Body of pancreas (tissue), 4 donors: ENCODE results near the gene VLDLR. TPM values are rescaled to one million over a fixed set of nuclear protein-coding genes. Genes with fewer than 3 reads are reported as not detected.

Experiments
- ATAC-seq: fragments of 150-250 bp; one replicate; pipeline ENCODE4 v1.9.1; 2016
- DNase-seq, 4 donors: peaks; one replicate each; pipeline ENCODE4 v3.0.0-alpha.2; 2019
- H3K27ac ChIP-seq, 4 donors: fragments of 200-600 bp; sonication (generic); 1 replicate in 3 of 4; 2 replicates in 1 of 4; pipeline versions ENCODE4 v1.5.1 to v1.6.1; 2016 to 2019; ENCODE audit warnings: mild to moderate bottlenecking in 1 of 4, mixed read lengths in 1 of 4, moderate library complexity in 1 of 4
- H3K27me3 ChIP-seq, 2 donors: fragments of 200-600 bp; sonication (generic); one replicate each; pipeline ENCODE4 v1.6.0; 2016; ENCODE audit warnings: mild to moderate bottlenecking in 1 of 2
- H3K36me3 ChIP-seq, 2 donors: fragments of 200-600 bp; sonication (generic); replicated peaks in 1 of 2; 2 replicates each; pipeline ENCODE4 v1.5.1; 2016; ENCODE audit warnings: low read depth in 2 of 2; ENCODE audit not compliant: insufficient read depth in 1 of 2
- H3K4me1 ChIP-seq: fragments of 200-600 bp; sonication (generic); one replicate; pipeline ENCODE4 v1.6.0; 2016
- H3K4me3 ChIP-seq, 2 donors: fragments of 200-600 bp; sonication (generic); 1 replicate in 1 of 2; 2 replicates in 1 of 2; pipeline ENCODE4 v1.5.1; 2016 to 2019
- H3K9me3 ChIP-seq, 3 donors: fragments of 200-600 bp; sonication (generic); 1 replicate in 2 of 3; 2 replicates in 1 of 3; pipeline ENCODE4 v1.5.1; 2016
- POLR2A ChIP-seq, 3 donors: fragments of 450-650 bp; IDR thresholded peaks; one replicate each; pipeline ENCODE4 v1.6.1; 2016; ENCODE audit warnings: antibody characterized with exemption in 3 of 3, mild to moderate bottlenecking in 2 of 3
- WGBS, 2 donors: methylation state at CpG; one replicate each; pipeline ENCODE4 v1.1.5; 2017; 5-methylcytosine and 5-hydroxymethylcytosine counted together
- intact Hi-C: fragments of 100-400 bp; cut with DNase I; formaldehyde crosslinking; loops from one replicate; pipeline ENCODE4 v1.15.1; 2023
- total RNA-seq, 2 donors: library from RNA; depleted of rRNA; stranded (reverse); fragments of >200 nt; gene quantifications; one replicate each; pipeline ENCODE4 v1.1.0, GENCODE V29; 2016
- TF ChIP-seq, protein P1 (sequence below), 7 experiments: fragments of 450-650 bp in 4 of 7; fragments of 200-600 bp in 3 of 7; sonication (generic) in 3 of 7; IDR thresholded peaks; one replicate each; pipeline ENCODE4 v1.5.1; 2016 to 2019; ENCODE audit warnings: antibody characterized with exemption in 7 of 7

The VLDLR gene
- 10 to 100 TPM; 14.8 to 18.1 TPM for total RNA-seq

DNA sequence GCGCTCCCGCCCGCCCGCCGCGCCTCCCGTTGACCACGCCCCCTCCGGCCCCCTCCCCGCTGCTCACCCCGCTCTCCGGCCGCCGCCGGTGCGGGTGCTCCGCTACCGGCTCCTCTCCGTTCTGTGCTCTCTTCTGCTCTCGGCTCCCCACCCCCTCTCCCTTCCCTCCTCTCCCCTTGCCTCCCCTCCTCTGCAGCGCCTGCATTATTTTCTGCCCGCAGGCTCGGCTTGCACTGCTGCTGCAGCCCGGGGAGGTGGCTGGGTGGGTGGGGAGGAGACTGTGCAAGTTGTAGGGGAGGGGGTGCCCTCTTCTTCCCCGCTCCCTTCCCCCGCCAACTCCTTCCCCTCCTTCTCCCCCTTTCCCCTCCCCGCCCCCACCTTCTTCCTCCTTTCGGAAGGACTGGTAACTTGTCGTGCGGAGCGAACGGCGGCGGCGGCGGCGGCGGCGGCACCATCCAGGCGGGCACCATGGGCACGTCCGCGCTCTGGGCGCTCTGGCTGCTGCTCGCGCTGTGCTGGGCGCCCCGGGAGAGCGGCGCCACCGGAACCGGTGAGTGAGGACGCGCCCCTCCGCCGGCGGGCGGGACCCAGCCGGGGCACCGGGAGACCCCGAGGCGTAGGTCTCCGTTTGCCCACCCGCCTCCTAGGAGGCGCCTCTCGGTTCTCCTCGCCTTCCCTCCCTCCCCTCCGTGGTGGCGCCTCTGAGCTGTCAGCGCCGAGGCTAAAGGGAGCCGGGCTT, at the start of gene VLDLR:
TSS of gene VLDLR (plus strand) at position 66 of the 739 bp plus-strand sequence. CDS start at position 469, 403 bp downstream.
- Histone ChIP-seq H3K27me3 (no peaks in the 10 kb centered on the region), H3K4me3 (peak within 1 kb of the TSS; percentile 88 to 92), H3K9me3 (no peaks in the 10 kb centered on the region), H3K27ac (peak within 1 kb of the TSS; percentile 86 to 95 (median 92)), H3K4me1 (peaks cover 38% of the 10 kb centered on the region), H3K36me3 (no peaks in the 10 kb centered on the region)
- TF ChIP-seq, protein P1, sequence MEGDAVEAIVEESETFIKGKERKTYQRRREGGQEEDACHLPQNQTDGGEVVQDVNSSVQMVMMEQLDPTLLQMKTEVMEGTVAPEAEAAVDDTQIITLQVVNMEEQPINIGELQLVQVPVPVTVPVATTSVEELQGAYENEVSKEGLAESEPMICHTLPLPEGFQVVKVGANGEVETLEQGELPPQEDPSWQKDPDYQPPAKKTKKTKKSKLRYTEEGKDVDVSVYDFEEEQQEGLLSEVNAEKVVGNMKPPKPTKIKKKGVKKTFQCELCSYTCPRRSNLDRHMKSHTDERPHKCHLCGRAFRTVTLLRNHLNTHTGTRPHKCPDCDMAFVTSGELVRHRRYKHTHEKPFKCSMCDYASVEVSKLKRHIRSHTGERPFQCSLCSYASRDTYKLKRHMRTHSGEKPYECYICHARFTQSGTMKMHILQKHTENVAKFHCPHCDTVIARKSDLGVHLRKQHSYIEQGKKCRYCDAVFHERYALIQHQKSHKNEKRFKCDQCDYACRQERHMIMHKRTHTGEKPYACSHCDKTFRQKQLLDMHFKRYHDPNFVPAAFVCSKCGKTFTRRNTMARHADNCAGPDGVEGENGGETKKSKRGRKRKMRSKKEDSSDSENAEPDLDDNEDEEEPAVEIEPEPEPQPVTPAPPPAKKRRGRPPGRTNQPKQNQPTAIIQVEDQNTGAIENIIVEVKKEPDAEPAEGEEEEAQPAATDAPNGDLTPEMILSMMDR (IDR thresholded peaks at IDR 0.05), result no peak
- peak in 2 of 3 donors; percentile 5 to 57 for TF ChIP-seq POLR2A (IDR thresholded peaks at IDR 0.05)
- DNase-seq, result peak; percentile 66 to 79 (median 74)
- ATAC-seq, result peak; percentile 60
- WGBS, 2 donors, result 0 to 1% methylated on average over 35 to 47 of the region's 72 CpGs
- intact Hi-C loops, result no loop called here

DNA sequence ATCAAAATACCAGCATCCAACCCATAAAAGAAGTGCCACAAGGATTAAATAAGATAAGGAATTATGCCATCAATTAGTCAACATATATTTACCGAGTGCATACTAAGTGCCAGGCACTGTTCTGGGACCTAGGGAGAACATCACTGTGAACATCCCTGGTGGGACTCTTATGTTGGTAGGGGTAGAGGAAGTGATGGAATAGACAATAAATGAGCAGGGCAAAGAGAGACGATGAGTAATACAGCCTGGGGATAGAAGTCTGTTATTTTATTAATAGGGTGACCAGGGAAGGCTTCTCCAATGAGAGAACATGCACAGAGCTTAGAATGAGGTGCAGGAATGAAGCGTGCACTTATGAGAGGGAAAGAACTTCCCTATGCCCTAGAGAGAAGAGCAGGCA, 47.4 kb upstream of the VLDLR start:
- peaks cover 14% of the 10 kb centered on the region for H3K4me1 ChIP-seq
- H3K27ac ChIP-seq, result no peak overlapping the region
- no peaks in the 10 kb centered on the region for H3K36me3 ChIP-seq
- DNase-seq (no peak), ATAC-seq (no peak)
- intact Hi-C loops, result no loop called here
- H3K4me3 ChIP-seq, result no peak overlapping the region
- H3K27me3 ChIP-seq, result no peaks in the 10 kb centered on the region
- no peak for TF ChIP-seq POLR2A (IDR thresholded peaks at IDR 0.05)
- TF ChIP-seq, protein P1 (IDR thresholded peaks at IDR 0.05), result no peak
- H3K9me3 ChIP-seq, result no peaks in the 10 kb centered on the region
- 83 to 88% methylated on average over 3 of the region's 3 CpGs for WGBS, 2 donors

GRCh38 chr9:2576631-2577030, 45.0 kb upstream of the VLDLR start:
- Histone ChIP-seq H3K9me3 (no peaks in the 10 kb centered on the region), H3K27ac (no peak overlapping the region), H3K4me1 (peaks cover under 1% of the 10 kb centered on the region), H3K36me3 (no peaks in the 10 kb centered on the region), H3K4me3 (no peak overlapping the region), H3K27me3 (no peaks in the 10 kb centered on the region)
- 85 to 89% methylated on average over 2 of the region's 2 CpGs for WGBS, 2 donors
- intact Hi-C loops, result no loop called here
- DNase-seq (no peak), ATAC-seq (no peak)
- TF ChIP-seq POLR2A (IDR thresholded peaks at IDR 0.05), result no peak
- TF ChIP-seq, protein P1 (IDR thresholded peaks at IDR 0.05), result no peak

DNA sequence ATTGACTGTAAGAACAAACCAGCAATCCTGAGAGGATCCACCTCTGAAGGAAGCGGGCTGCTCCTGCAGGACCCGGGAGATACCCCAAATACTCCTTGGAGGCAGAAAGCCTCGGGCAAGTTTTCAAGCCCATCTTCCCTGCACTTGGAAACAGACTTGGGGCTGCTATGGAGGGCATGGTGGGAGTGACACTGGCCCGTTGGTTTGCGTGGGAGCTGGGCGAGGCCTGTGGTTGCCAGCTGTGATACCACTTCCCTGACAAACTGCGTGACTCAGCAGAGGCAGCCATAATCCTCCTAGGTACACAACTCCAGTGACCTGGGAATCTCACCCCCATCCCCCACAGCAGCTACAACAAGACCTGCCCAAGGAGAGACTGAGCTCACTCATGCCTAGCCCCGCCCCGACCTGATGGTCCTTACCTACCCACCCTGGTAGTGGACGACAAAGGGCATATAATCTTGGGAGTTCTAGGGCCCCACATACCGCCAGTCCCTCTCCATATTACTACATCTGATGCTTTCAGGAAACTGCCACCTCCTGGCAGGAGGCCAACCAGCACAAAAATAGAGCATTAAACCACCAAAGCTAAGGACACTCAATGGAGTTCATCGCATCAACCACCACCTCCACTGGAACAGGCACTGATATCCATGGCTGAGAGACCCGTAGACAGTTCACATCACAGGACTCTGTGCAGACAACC, 38.1 kb upstream of the VLDLR start:
- no peaks in the 10 kb centered on the region for H3K9me3 ChIP-seq
- H3K27ac ChIP-seq, result no peak overlapping the region
- H3K36me3 ChIP-seq, result no peaks in the 10 kb centered on the region
- H3K4me1 ChIP-seq, result no peaks in the 10 kb centered on the region
- H3K27me3 ChIP-seq, result no peaks in the 10 kb centered on the region
- ATAC-seq (no peak), DNase-seq (no peak)
- H3K4me3 ChIP-seq, result no peak overlapping the region
- intact Hi-C loops, result no loop called here
- TF ChIP-seq, protein P1 (IDR thresholded peaks at IDR 0.05), result no peak
- no peak for TF ChIP-seq POLR2A (IDR thresholded peaks at IDR 0.05)
- WGBS, 2 donors, result 87 to 92% methylated on average over 11 to 13 of the region's 13 CpGs
